ENCODE data around the gene HNF4A. TPM values are rescaled to one million over a fixed set of nuclear protein-coding genes. Genes with fewer than 3 reads are reported as not detected.
A peak's percentile ranks its signal among the peaks of the same experiment; 100 is the strongest.

The HNF4A gene
- total and polyA plus RNA-seq, 2 of the 13 experiments (the other 11 are each of a cell fraction or from before 2014, with no cell fraction given), result 80.9 to 169 TPM

GRCh38 chr20:44428174-44429016 lies 72.9 kb downstream of the HNF4A start (continued):
- TF ChIP-seq ZNF333 (CRISPR knock-in tag; IDR thresholded peaks at IDR 0.05; ENCODE audit: borderline replicate concordance) (no peak), TGIF2 (CRISPR knock-in tag; IDR thresholded peaks at IDR 0.05) (peak; percentile 92; the same call in 1 of the 2 replicates), POLR2G (IDR thresholded peaks at IDR 0.05; ENCODE audit: low read depth, low read length) (peak; percentile 58), CBX1 (IDR thresholded peaks at IDR 0.05; ENCODE audit: low read depth) (peak; percentile 66), CBX5 (CRISPR knock-in tag; IDR thresholded peaks at IDR 0.05; ENCODE audit: borderline replicate concordance) (peak; percentile 97), ZFY (CRISPR knock-in tag; IDR thresholded peaks at IDR 0.05) (no peak), KLF16 (CRISPR knock-in tag; IDR thresholded peaks at IDR 0.05) (peak in 1 of 2 experiments; percentile 97; a peak in 2 of 4 replicates), XRCC5 (optimal IDR thresholded peaks at IDR 0.05; ENCODE audit: low read length) (peak; percentile 72), THYN1 (CRISPR knock-in tag; IDR thresholded peaks at IDR 0.05; ENCODE audit: borderline replicate concordance, low read depth) (no peak), ZNF770 (CRISPR knock-in tag; IDR thresholded peaks at IDR 0.05) (peak; percentile 70; the same call in 1 of the 2 replicates), RFXAP (CRISPR knock-in tag; IDR thresholded peaks at IDR 0.05; ENCODE audit: borderline replicate concordance) (no peak), ZNF737 (CRISPR knock-in tag; IDR thresholded peaks at IDR 0.05; ENCODE audit: borderline replicate concordance) (no peak), NFE2 (CRISPR knock-in tag; IDR thresholded peaks at IDR 0.05) (no peak), TCF12 (IDR thresholded peaks at IDR 0.05) (no peak), TCF12 (CRISPR knock-in tag; IDR thresholded peaks at IDR 0.05) (no peak), ZNF431 (CRISPR knock-in tag; IDR thresholded peaks at IDR 0.05; ENCODE audit: borderline replicate concordance, low read depth) (0 out of 2 replicates have a peak, but pooled peaks have one; percentile 12), IRF1 (CRISPR knock-in tag; IDR thresholded peaks at IDR 0.05; ENCODE audit: low read depth) (no peak), CREB1 (IDR thresholded peaks at IDR 0.05) (no peak), CREB1 (CRISPR knock-in tag; IDR thresholded peaks at IDR 0.05) (peak; percentile 61; the same call in 1 of the 2 replicates)
- TF ChIP-seq, protein P1, sequence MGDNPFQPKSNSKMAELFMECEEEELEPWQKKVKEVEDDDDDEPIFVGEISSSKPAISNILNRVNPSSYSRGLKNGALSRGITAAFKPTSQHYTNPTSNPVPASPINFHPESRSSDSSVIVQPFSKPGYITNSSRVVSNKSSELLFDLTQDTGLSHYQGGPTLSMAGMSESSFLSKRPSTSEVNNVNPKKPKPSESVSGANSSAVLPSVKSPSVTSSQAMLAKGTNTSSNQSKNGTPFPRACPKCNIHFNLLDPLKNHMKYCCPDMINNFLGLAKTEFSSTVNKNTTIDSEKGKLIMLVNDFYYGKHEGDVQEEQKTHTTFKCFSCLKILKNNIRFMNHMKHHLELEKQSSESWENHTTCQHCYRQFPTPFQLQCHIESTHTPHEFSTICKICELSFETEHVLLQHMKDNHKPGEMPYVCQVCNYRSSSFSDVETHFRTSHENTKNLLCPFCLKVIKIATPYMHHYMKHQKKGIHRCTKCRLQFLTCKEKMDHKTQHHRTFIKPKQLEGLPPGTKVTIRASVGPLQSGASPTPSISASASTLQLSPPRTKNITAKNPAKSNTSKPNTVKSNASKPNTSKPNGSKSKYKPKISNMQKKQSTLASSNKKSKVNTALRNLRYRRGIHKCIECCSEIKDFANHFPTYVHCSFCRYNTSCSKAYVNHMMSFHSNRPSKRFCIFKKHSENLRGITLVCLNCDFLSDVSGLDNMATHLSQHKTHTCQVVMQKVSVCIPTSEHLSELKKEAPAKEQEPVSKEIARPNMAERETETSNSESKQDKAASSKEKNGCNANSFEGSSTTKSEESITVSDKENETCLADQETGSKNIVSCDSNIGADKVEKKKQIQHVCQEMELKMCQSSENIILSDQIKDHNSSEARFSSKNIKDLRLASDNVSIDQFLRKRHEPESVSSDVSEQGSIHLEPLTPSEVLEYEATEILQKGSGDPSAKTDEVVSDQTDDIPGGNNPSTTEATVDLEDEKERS (CRISPR knock-in tag; IDR thresholded peaks at IDR 0.05), result peak; percentile 94
- TF ChIP-seq, protein P2, sequence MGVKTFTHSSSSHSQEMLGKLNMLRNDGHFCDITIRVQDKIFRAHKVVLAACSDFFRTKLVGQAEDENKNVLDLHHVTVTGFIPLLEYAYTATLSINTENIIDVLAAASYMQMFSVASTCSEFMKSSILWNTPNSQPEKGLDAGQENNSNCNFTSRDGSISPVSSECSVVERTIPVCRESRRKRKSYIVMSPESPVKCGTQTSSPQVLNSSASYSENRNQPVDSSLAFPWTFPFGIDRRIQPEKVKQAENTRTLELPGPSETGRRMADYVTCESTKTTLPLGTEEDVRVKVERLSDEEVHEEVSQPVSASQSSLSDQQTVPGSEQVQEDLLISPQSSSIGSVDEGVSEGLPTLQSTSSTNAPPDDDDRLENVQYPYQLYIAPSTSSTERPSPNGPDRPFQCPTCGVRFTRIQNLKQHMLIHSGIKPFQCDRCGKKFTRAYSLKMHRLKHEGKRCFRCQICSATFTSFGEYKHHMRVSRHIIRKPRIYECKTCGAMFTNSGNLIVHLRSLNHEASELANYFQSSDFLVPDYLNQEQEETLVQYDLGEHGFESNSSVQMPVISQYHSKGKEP (CRISPR knock-in tag; IDR thresholded peaks at IDR 0.05), result no peak
